K562 (cell line): Measurements from ENCODE around the gene EPHB2. TPM values are rescaled to one million over a fixed set of nuclear protein-coding genes. Genes with fewer than 3 reads are reported as not detected.
A peak's percentile ranks its signal among the peaks of the same experiment; 100 is the strongest.

Experiments
- ATAC-seq: fragments of 200-7000 bp; cut with Tn5 transposase; 3 replicates; pipeline ENCODE4 v1.9.1; 2020; ENCODE audit warnings: moderate library complexity
- BruUV-seq: library from RNA; stranded (reverse); fragments of 400-500 nt; replicated peaks from 2 replicates; lab custom pipeline; 2021; lab: Mats Ljungman, UMichigan
- CTCF ChIA-PET: fragments of 300-600 bp; formaldehyde crosslinking; extraction: SDS; loops from one replicate; lab custom pipeline; 2021; ENCODE audit warnings: low intra/inter-chr PET ratio; lab: Yijun Ruan, JAX
- POLR2A ChIA-PET: fragments of 300-600, 350-650 bp; sonication (Branson Sonifier 250); formaldehyde crosslinking; extraction: SDS; loops from one replicate; lab custom pipeline; 2021; ENCODE audit warnings: antibody characterized with exemption, inconsistent platforms; lab: Yijun Ruan, JAX
- DNase-seq, 4 experiments: peaks; one replicate each; pipeline versions ENCODE4 v3.0.0 to v3.0.0-alpha.2; 2011 to 2018; ENCODE audit warnings: low spot score in 3 of 4, mixed read lengths in 3 of 4; ENCODE audit errors: extremely low read depth in 1 of 4
- FAIRE-seq: peaks from 2 replicates; lab custom pipeline; 2011; peaks lifted over from hg19 to GRCh38; lab: Jason Lieb, UNC
- H2AFZ ChIP-seq: 2 replicates; pipeline ENCODE4 v1.6.0; 2011; ENCODE audit warnings: low read depth, low read length, control low read depth, inconsistent platforms
- H3K27ac ChIP-seq: fragments of 200-600 bp; 3 replicates; pipeline ENCODE4 v1.8.0; 2011; ENCODE audit warnings: low read depth, mild to moderate bottlenecking, control low read depth, inconsistent platforms, low read length, moderate library complexity, mixed read lengths; ENCODE audit errors: extremely low read depth
- H3K27me3 ChIP-seq, 2 experiments: fragments of 300-600 bp in 1 of 2; 2 replicates in 1 of 2; 3 replicates in 1 of 2; pipeline versions ENCODE4 v1.6.0 to v1.8.0; 2011; ENCODE audit warnings: inconsistent platforms in 2 of 2, low read length in 2 of 2, mild to moderate bottlenecking in 1 of 2, mixed read lengths in 1 of 2, moderate library complexity in 1 of 2; ENCODE audit not compliant: control insufficient read depth in 2 of 2, insufficient read depth in 2 of 2
- H3K36me3 ChIP-seq: fragments of 300-600 bp; 3 replicates; pipeline ENCODE4 v1.8.0; 2011; ENCODE audit warnings: mild to moderate bottlenecking, low read length, inconsistent platforms; ENCODE audit not compliant: control insufficient read depth, insufficient read depth
- H3K4me1 ChIP-seq, 2 experiments: fragments of 200-600 bp in 1 of 2; replicated peaks in 1 of 2; 2 replicates in 1 of 2; 3 replicates in 1 of 2; pipeline versions ENCODE4 v1.5.1 to v1.8.0; 2011; ENCODE audit warnings: inconsistent platforms in 2 of 2, low read length in 2 of 2, mild to moderate bottlenecking in 1 of 2, mixed read lengths in 1 of 2, moderate library complexity in 1 of 2; ENCODE audit not compliant: control insufficient read depth in 2 of 2, insufficient read depth in 2 of 2
- H3K4me2 ChIP-seq: 2 replicates; pipeline ENCODE4 v1.6.1; 2011; ENCODE audit warnings: low read length, control low read depth, inconsistent platforms, mixed read lengths; ENCODE audit not compliant: insufficient read depth
- H3K4me3 ChIP-seq: fragments of 200-600 bp; sonication (generic), shearing (Covaris generic); 2 replicates; pipeline ENCODE4 v1.5.1; 2016; ENCODE audit warnings: control low read depth, inconsistent platforms
- H3K79me2 ChIP-seq: fragments of 200-600 bp; 3 replicates; pipeline ENCODE4 v1.8.0; 2011; ENCODE audit warnings: low read length, inconsistent platforms; ENCODE audit not compliant: control insufficient read depth, insufficient read depth
- H3K9ac ChIP-seq, 2 experiments: 2 replicates each; pipeline versions ENCODE4 v1.6.0 to v1.6.1; 2011; ENCODE audit warnings: low read depth in 2 of 2, low read length in 2 of 2, control low read depth in 1 of 2, inconsistent platforms in 1 of 2, mild to moderate bottlenecking in 1 of 2, mixed read lengths in 1 of 2; ENCODE audit not compliant: insufficient read depth in 1 of 2
- H3K9me1 ChIP-seq: one replicate; pipeline ENCODE4 v1.6.0; 2011; ENCODE audit warnings: inconsistent platforms, mild to moderate bottlenecking, low read length, moderate library complexity; ENCODE audit not compliant: control insufficient read depth, insufficient read depth
- H3K9me3 ChIP-seq: replicated peaks from 2 replicates; pipeline ENCODE4 v1.5.1; 2011; ENCODE audit warnings: low read depth, low read length, inconsistent platforms; ENCODE audit not compliant: control insufficient read depth, insufficient read depth
- H4K20me1 ChIP-seq: replicated peaks from 2 replicates; pipeline ENCODE4 v1.6.1; 2011; ENCODE audit warnings: low read length, inconsistent platforms, mixed read lengths; ENCODE audit not compliant: control insufficient read depth, insufficient read depth
- BRD4 ChIP-seq: fragments of 200-600 bp; sonication (generic); IDR thresholded peaks from 2 replicates; pipeline ENCODE4 v1.6.1; 2017; ENCODE audit warnings: inconsistent platforms
- HMBOX1 ChIP-seq: sonication (generic); IDR thresholded peaks from 2 replicates; pipeline ENCODE4 v1.6.1; 2016
- MED1 ChIP-seq: sonication (generic); formaldehyde crosslinking; IDR thresholded peaks from 2 replicates; pipeline ENCODE4 v1.8.1; 2023; ENCODE audit warnings: missing genetic modification reagents, borderline replicate concordance
- MXI1 ChIP-seq: IDR thresholded peaks from 2 replicates; pipeline ENCODE4 v1.6.1; 2011; ENCODE audit warnings: low read depth, mild to moderate bottlenecking, improper control_type of control experiment, low read length
- THAP12 ChIP-seq: fragments of 250-450 bp; sonication (Bioruptor Pico); IDR thresholded peaks from 2 replicates; pipeline ENCODE4 v1.9.0; 2021; ENCODE audit warnings: mild to moderate bottlenecking, inconsistent platforms
- ZC3H8 ChIP-seq: fragments of 450-650 bp; IDR thresholded peaks from 2 replicates; pipeline ENCODE4 v1.6.1; 2017
- ZNF134 ChIP-seq: fragments of 250-450 bp; sonication (Bioruptor Pico); conservative IDR thresholded peaks from 2 replicates; pipeline ENCODE4 v1.4.0; 2020
- ZNF668 ChIP-seq: fragments of 250-450 bp; sonication (Bioruptor Pico); IDR thresholded peaks from 2 replicates; pipeline ENCODE4 v1.8.0; 2022; ENCODE audit warnings: mild to moderate bottlenecking, inconsistent platforms
- ZNF696 ChIP-seq: fragments of 250-450 bp; sonication (Bioruptor Pico); conservative IDR thresholded peaks from 2 replicates; pipeline ENCODE4 v1.4.0; 2020; ENCODE audit warnings: mild to moderate bottlenecking, moderate library complexity
- ZSCAN32 ChIP-seq: fragments of 450-650 bp; formaldehyde crosslinking; IDR thresholded peaks from 2 replicates; pipeline ENCODE4 v1.4.0; 2020; ENCODE audit warnings: mild to moderate bottlenecking, moderate library complexity
- WGBS: fragments of 100-300 bp; shearing (Covaris generic); methylation state at CpG from one replicate; pipeline ENCODE4 v1.1.6; 2016; ENCODE audit warnings: low coverage, mixed read lengths; ENCODE audit not compliant: insufficient coverage; ENCODE audit errors: missing lambda C conversion rate; 5-methylcytosine and 5-hydroxymethylcytosine counted together
- in situ Hi-C: fragments of 300-500 bp; cut with MboI; formaldehyde crosslinking; loops from 4 replicates; pipeline ENCODE4 v1.15.0; 2018; ENCODE audit warnings: inconsistent platforms, mixed read lengths
- intact Hi-C: fragments of 100-400 bp; cut with micrococcal nuclease; formaldehyde crosslinking; loops from 2 replicates; pipeline ENCODE4 v1.14.2; 2022
- polyA plus RNA-seq, 8 experiments: library from polyadenylated mRNA; depleted of rRNA in 4 of 8; stranded (reverse) in 5 of 8; unstranded in 3 of 8; fragments of >200 nt; fragmentation: Nextera tagmentation in 2 of 8; fragmentation: Illumina TruSeq in 1 of 8; extraction: Ambion mirVana in 2 of 8; extraction: Trizol in 1 of 8; gene quantifications; 2 replicates each; pipeline versions ENCODE4 v1.2.1 to v1.2.3, GENCODE V29; 2011 to 2014; ENCODE audit warnings: inconsistent platforms in 1 of 8, missing spikeins in 1 of 8
- total RNA-seq, 7 experiments: library from RNA; depleted of rRNA in 6 of 7; stranded (reverse); fragments of >200 nt in 6 of 7; fragmentation: Illumina TruSeq in 2 of 7; extraction: Trizol in 2 of 7; gene quantifications; 2 replicates each; pipeline versions ENCODE4 v1.2.1 to v1.2.3, GENCODE V29; 2011 to 2021; ENCODE audit warnings: low replicate concordance in 1 of 7
- TF ChIP-seq, protein P1 (sequence below): fragments of 450-650 bp; formaldehyde crosslinking; IDR thresholded peaks from 2 replicates; pipeline ENCODE4 v1.4.0; 2020; ENCODE audit warnings: mild to moderate bottlenecking, mixed read lengths

EPHB2 gene
- total and polyA plus RNA-seq, 9 of the 15 experiments (the other 6 are each of a cell fraction or from before 2014, with no cell fraction given), result not detected

DNA sequence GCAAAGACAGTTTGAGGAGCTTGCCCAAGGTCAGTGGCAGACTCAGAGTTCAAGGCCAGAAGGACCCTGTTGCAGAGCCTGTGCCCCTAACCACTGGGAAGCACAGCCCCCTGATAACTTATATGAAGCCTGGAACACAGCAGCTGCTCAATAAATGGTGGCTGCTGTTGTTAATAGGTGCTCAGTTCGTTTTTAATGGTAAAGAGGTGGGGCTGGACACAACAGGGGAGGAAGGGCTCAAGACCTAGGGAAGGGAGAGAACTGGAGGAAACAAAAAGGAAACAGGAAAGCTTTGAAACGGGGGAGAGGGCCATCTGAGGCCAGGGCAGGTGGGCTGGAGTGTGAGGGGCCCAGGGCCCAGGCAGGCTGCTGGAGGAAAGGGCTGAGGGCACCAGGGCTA lies 136.6 kb downstream of the EPHB2 start:
- in situ Hi-C loops, result no loop called here
- no TSS peak for BruUV-seq
- Histone ChIP-seq H3K9me1 (no peaks in the 10 kb centered on the region), H3K27ac (no peak overlapping the region), H3K79me2 (no peaks in the 10 kb centered on the region), H4K20me1 (no peaks in the 10 kb centered on the region; the same call in 1 of the 2 replicates), H2AFZ (no peak overlapping the region), H3K4me2 (no peak overlapping the region), H3K36me3 (no peaks in the 10 kb centered on the region), H3K4me3 (no peak overlapping the region), H3K9me3 (no peaks in the 10 kb centered on the region), H3K4me1 (no peaks in the 10 kb centered on the region), H3K9ac (no peak overlapping the region), H3K27me3 (peaks cover 34 to 91% of the 10 kb centered on the region in 2 experiments)
- POLR2A ChIA-PET, result interaction anchor here (0.7 to 1.0 kb wide), 4 partner anchors 13 to 594 kb away, joined by 3 to 5 read pairs (median 3); no protein-coding TSS in a partner anchor
- no peak for TF ChIP-seq MED1 (CRISPR knock-in tag)
- peak; percentile 62 for TF ChIP-seq ZNF134 (CRISPR knock-in tag)
- DNase-seq (no peak), FAIRE-seq (no peak), ATAC-seq (no peak)
- CTCF ChIA-PET, result interaction anchor here (0.6 kb wide), 1 partner anchor 82 kb away, joined by 3 read pairs; no protein-coding TSS in a partner anchor
- 0% methylated on average over 1 of the region's 2 CpGs for WGBS
- intact Hi-C loops, result no loop called here

DNA sequence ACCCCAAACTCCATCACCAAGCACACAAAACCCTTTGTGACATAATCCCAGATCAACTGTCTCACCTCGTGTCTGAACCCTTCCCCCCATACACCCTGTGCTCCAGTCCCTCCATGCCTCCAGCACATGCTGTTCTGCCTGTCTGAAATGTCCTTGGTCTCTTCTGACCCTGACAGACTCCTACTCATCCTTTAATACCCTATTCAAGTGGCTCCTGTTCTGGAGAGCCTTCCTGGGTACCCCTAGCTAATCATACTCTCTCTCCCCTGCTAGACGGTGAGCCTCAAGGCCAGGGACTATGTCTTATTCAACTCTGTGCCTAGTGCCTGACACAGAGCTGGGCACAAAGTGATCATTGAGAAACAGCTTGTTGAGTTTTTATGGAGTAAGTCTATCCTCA lies 137.1 kb downstream of the EPHB2 start:
- ATAC-seq, result no peak
- Histone ChIP-seq H3K36me3 (no peaks in the 10 kb centered on the region), H3K4me2 (no peak overlapping the region), H3K9ac (no peak overlapping the region), H3K4me1 (no peaks in the 10 kb centered on the region), H4K20me1 (no peaks in the 10 kb centered on the region; the same call in 1 of the 2 replicates), H3K9me1 (no peaks in the 10 kb centered on the region), H3K4me3 (no peak overlapping the region), H3K79me2 (no peaks in the 10 kb centered on the region), H3K9me3 (no peaks in the 10 kb centered on the region), H3K27ac (no peak overlapping the region), H3K27me3 (peaks cover 32 to 90% of the 10 kb centered on the region in 2 experiments), H2AFZ (no peak overlapping the region)
- BruUV-seq, result no TSS peak
- in situ Hi-C loops (no loop called here), intact Hi-C loops (no loop called here)
- POLR2A ChIA-PET, result interaction anchor here (0.6 to 1.0 kb wide), 4 partner anchors 14 to 593 kb away, joined by 3 to 5 read pairs (median 3); no protein-coding TSS in a partner anchor
- 5% methylated on average over 2 of the region's 2 CpGs for WGBS
- no peak for DNase-seq
- no peak for FAIRE-seq
- CTCF ChIA-PET, result no interaction called here
- no peak for TF ChIP-seq MXI1
- TF ChIP-seq THAP12 (CRISPR knock-in tag), result no peak
- no peak for TF ChIP-seq ZNF696 (CRISPR knock-in tag)
- TF ChIP-seq HMBOX1, result no peak
- TF ChIP-seq, protein P1, sequence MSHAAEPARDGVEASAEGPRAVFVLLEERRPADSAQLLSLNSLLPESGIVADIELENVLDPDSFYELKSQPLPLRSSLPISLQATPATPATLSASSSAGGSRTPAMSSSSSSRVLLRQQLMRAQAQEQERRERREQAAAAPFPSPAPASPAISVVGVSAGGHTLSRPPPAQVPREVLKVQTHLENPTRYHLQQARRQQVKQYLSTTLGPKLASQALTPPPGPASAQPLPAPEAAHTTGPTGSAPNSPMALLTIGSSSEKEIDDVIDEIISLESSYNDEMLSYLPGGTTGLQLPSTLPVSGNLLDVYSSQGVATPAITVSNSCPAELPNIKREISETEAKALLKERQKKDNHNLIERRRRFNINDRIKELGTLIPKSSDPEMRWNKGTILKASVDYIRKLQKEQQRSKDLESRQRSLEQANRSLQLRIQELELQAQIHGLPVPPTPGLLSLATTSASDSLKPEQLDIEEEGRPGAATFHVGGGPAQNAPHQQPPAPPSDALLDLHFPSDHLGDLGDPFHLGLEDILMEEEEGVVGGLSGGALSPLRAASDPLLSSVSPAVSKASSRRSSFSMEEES (CRISPR knock-in tag), result no peak
- no peak for TF ChIP-seq ZSCAN32 (CRISPR knock-in tag)
- no peak for TF ChIP-seq ZNF668 (CRISPR knock-in tag)
- no peak for TF ChIP-seq ZC3H8
- TF ChIP-seq BRD4, result no peak
